Middle frontal gyrus (tissue), 1 donor: ENCODE measurements around the gene CLEC4A.
"Not testable (repeated sequence)": the region's sequence is repeated elsewhere in the genome, so short reads cannot be mapped to it uniquely, and the experiment has no call there.

Source experiments
- DNase-seq: peaks from one replicate; pipeline ENCODE4 v3.0.0-alpha.2; 2015; ENCODE audit warnings: low spot score; ENCODE audit errors: extremely low spot score

Gene CLEC4A

GRCh38 chr12:8123124-8123912 lies at the start of gene CLEC4A:
TSS of gene CLEC4A (plus strand) at chr12:8123617. CDS start at chr12:8123879, 262 bp downstream.
- no peak for DNase-seq

GRCh38 chr12:8075935-8076334 lies 47.5 kb upstream of the CLEC4A start:
- no peak for DNase-seq

- no peak for DNase-seq
These were observed 47.1 kb upstream of the CLEC4A start for GRCh38 chr12:8076366-8076765.

GRCh38 chr12:8077207-8077606 lies 46.2 kb upstream of the CLEC4A start:
- DNase-seq, result no peak

DNA sequence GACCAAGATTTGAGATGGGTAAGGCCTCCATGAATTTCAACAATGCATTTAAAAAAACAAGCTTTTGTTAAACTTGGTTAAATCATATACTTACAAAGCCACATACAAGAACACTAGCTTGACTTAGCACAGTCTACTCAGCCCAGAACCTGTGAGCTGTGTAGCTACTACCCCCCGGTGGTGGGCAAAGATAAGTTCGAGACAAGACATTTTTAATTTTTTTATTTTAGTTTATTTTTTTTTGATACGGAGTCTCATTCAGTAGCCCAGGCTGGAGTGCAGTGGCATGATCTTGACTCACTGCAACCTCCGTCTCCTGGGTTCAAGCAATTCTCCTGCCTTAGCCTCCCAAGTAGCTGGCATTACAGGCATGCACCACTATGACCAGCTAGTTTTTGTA lies 45.0 kb upstream of the CLEC4A start:
- DNase-seq, result no peak

DNA sequence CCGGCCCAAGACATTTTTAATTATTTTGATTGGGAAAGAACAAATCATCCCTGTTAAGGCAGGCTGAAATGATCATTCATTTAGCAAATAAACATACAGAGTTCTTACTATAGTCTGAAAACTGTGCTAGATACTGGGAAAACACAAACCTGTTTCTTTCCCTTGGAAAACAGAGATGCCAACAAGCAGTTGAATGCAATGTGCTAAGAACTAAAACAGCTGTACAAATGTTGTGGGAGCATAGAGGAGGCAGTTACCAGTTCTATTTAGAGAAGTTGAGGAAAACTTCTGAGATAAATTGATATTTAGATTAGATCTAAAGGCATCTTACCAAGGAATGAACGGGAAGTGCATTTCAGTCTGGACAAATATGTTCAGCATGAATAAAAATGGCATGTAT lies 44.5 kb upstream of the CLEC4A start:
- no peak for DNase-seq

DNA sequence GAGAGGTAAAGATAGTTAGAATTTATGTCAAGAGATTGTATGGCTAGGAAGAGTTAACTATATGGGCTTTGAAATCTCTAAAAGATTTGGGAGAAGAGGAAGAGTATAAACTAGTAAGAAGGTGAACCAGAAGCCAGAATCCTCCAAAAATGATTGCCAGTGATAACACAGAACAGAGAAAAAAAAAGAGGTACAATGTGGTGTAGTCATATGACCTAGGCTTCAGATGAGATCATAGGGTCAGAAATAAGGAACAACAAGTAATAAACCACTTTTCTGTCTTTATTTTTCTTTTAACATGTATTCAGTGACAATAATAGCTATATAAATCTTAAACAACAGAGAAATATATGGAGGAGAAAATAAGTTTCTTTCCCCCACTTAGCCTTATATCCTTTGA lies 43.3 kb upstream of the CLEC4A start:
- no peak for DNase-seq

DNA sequence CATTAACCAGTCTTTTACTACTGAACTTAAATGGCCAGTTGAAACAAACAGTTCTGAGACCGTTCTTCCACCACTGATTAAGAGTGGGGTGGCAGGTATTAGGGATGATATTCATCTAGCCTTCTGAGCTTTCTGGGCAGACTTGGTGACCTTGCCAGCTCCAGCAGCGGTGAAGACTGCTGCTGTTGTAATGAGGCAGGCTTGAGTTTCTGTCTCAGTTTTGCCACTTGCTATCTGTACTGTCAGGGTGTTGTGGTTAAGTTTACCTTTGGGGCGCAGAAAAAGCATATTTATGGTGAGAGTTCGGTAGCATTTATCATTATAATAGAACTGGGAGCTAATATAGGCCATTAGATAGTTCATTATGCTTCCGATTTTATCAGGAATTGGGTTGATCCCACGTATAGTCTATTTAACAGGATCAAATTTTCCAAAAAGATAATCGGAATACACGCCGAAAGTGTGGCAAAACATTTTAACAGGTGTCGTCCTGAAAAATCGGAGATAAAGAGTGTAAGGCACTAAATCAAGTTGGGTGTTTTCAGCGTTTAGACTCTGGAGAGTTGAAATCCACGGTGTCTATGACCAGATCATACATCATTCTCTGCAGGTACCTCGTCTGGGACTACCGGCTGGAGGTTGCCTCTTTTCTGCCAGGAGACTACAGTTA lies 42.0 kb upstream of the CLEC4A start:
- DNase-seq, result no peak

- DNase-seq, result no peak
These were observed 40.7 kb upstream of the CLEC4A start for GRCh38 chr12:8082808-8083100.

- not testable (repeated sequence) for DNase-seq
These were observed 39.1 kb upstream of the CLEC4A start for GRCh38 chr12:8084351-8084750.

- DNase-seq, result no peak
These were observed 35.8 kb upstream of the CLEC4A start for GRCh38 chr12:8087666-8088065.

- DNase-seq, result no peak
These were observed 34.8 kb upstream of the CLEC4A start for GRCh38 chr12:8088574-8088973.

GRCh38 chr12:8089277-8089676 lies 34.1 kb upstream of the CLEC4A start:
- not testable (repeated sequence) for DNase-seq

DNA sequence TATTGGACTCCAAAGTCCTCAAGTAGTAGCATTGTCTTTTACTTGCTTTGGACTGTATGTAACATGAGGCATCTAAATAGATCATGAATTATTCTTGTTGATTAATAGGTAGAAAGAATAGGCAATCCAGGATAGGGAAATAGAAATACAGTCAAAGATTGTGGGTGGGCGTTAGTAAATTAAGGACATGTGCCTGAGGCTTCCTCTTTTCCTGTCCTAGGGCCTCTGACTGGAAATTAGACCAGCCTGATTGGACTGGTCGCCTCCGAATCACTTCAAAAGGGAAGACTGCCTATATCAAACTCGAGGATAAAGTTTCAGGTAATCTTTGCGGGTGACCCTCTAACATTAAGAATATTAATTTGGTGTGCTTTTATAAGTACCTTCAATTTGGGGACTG lies 33.7 kb upstream of the CLEC4A start:
- DNase-seq, result no peak

- no peak for DNase-seq
These were observed 30.1 kb upstream of the CLEC4A start for GRCh38 chr12:8093291-8093690.

GRCh38 chr12:8096281-8096915 lies 27.0 kb upstream of the CLEC4A start:
- DNase-seq, result no peak

DNA sequence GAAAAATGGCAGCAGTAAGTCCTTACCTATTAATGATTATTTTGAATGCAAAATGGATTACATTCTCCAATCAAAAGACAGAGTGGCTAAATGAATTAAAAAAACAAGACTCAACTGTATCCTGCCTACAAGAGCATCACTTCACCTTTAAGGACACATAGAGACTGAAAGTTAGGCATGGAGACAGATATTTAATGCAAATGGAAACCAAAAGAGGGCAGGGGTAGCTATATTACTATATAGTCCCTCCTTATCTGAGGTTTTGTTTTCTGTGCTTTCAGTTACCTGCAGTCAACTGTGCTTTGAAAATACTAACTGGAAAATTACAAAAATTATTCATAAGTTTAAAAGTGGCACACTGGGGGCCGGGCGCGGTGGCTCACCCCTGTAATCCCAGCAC lies 24.2 kb upstream of the CLEC4A start:
- DNase-seq, result no peak

DNA sequence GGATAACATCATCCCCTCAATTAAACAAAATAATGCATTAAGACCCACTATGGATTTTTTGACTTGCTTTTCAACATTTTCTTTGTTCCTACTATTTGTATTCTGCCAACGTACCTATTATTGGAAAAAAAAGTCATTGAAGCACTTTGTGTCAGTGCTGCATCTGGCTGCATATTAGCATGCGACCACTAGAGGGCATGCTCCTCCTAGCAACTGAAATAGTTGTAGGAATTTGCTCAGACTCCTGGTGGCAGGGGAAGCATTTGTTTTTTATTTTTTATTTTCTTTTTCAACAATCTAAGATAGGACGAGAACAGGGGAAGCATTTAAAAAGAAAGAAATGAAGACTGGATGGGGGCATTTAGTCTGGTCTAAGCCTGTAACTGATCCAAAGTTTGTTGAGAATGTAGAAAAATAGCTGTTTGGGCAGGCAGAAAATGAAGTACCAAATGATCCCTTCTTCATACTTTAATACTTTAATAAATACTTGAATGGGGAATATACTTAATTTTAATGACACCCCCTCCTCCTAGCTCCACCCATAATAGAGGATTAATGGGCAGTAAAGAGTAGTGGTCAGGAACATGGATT lies 14.5 kb upstream of the CLEC4A start:
- DNase-seq, result peak; percentile 53

DNA sequence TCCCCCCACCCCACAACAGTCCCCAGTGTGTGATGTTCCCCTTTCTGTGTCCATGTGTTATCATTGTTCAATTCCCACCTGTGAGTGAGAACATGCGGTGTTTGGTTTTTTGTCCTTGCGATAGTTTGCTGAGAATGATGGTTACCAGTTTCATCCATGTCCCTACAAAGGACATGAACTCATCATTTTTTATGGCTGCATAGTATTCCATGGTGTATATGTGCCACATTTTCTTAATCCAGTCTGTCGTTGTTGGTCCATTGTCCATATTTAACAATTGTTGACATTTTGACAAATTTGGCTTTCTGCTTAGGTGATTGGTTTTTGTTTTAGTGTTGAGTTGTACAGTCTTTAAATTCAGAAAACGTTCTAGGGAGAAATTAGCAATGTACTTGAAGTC lies 10.3 kb upstream of the CLEC4A start:
- not testable (repeated sequence) for DNase-seq

DNA sequence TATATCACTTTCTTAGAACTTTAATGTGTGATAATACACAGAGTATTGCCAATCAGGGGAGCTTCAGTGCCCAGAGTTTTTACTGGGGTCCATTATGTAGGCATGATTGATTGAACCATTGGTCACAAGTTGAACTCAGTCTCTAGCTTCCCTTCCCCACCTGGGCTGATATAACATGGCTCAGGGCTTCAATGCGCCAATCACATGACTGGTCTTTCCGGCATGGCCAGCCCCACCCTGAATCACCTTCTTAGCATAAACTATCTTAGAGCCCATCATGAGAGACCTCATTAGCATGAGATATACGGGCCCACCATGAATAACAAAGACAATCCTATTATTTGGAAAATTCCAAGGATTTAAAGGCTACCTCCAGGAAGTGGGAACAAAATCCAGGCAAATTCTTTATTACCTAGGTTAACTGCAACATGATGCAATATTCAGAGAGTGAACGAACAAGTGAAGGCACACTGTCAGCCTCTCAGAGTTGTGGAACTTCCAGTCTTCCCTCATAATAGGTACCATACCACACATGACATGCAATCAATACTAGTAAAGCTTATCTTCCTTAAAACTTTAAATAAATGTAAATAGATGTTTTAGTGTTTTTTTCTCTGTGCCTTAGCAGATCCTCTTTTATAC lies 3.2 kb upstream of the CLEC4A start:
- no peak for DNase-seq

- DNase-seq, result no peak
These were observed 3.7 kb downstream of the CLEC4A start for GRCh38 chr12:8127138-8127537.
